Fibroblast of the aortic adventitia (primary cell): ENCODE results near the gene ACOX1. TPM values are rescaled to one million over a fixed set of nuclear protein-coding genes. Genes with fewer than 3 reads are reported as not detected.
A peak's percentile ranks its signal among the peaks of the same experiment; 100 is the strongest.

ENCODE experiments used
- DNase-seq: peaks from one replicate; pipeline ENCODE4 v3.0.0-alpha.2; 2010; ENCODE audit warnings: low read depth
- H3K4me3 ChIP-seq: 2 replicates; pipeline ENCODE4 v1.5.1; 2011; ENCODE audit warnings: low read depth, mild to moderate bottlenecking, control low read depth, low read length, moderate library complexity
- total RNA-seq: library from RNA; depleted of rRNA; stranded (reverse); fragments of >200 nt; gene quantifications from 2 replicates; pipeline ENCODE4 v1.2.3, GENCODE V29; 2012; ENCODE audit warnings: low replicate concordance
- TF ChIP-seq, protein P1 (sequence below): IDR thresholded peaks from 2 replicates; pipeline ENCODE4 v1.5.1; 2011; ENCODE audit warnings: mild to moderate bottlenecking, low read length, control low read depth, inconsistent platforms; ENCODE audit not compliant: insufficient read depth

The ACOX1 gene
- total RNA-seq, 1 donor: 61.5 TPM

- no peak for DNase-seq
- no peak overlapping the region for H3K4me3 ChIP-seq
These were observed 24.9 kb upstream of the ACOX1 start for GRCh38 chr17:76003915-76004314.

DNA sequence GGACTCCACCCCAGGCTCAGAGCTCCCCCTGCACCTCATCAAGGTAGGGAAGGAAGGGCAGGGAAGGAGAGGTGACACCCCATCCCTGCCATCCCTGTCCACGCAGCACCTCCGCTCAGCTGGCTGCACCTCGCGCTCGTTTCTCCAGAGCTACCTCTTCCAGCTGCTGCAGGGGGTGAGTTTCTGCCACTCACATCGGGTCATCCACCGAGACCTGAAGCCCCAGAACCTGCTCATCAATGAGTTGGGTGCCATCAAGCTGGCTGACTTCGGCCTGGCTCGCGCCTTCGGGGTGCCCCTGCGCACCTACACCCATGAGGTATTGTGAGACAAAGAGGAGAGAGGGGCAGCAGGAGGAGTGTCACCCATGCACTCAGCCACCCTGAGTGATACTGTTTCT, 23.1 kb upstream of the ACOX1 start:
- no peak for DNase-seq
- TF ChIP-seq, protein P1, sequence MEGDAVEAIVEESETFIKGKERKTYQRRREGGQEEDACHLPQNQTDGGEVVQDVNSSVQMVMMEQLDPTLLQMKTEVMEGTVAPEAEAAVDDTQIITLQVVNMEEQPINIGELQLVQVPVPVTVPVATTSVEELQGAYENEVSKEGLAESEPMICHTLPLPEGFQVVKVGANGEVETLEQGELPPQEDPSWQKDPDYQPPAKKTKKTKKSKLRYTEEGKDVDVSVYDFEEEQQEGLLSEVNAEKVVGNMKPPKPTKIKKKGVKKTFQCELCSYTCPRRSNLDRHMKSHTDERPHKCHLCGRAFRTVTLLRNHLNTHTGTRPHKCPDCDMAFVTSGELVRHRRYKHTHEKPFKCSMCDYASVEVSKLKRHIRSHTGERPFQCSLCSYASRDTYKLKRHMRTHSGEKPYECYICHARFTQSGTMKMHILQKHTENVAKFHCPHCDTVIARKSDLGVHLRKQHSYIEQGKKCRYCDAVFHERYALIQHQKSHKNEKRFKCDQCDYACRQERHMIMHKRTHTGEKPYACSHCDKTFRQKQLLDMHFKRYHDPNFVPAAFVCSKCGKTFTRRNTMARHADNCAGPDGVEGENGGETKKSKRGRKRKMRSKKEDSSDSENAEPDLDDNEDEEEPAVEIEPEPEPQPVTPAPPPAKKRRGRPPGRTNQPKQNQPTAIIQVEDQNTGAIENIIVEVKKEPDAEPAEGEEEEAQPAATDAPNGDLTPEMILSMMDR: no peak
- H3K4me3 ChIP-seq: no peak overlapping the region

More at GRCh38 chr17:76003915-76004314, 24.9 kb upstream of the ACOX1 start:
- TF ChIP-seq, protein P1: no peak

GRCh38 chr17:76000755-76001521, 22.0 kb upstream of the ACOX1 start, which contains the start of gene CDK3:
Gene CDK3, plus strand, starts transcription at chr17:76000855. Its CDS starts 571 bp downstream, at chr17:76001426.
- TF ChIP-seq, protein P1: no peak
- DNase-seq: no peak
- no peak within 1 kb of the TSS for H3K4me3 ChIP-seq

DNA sequence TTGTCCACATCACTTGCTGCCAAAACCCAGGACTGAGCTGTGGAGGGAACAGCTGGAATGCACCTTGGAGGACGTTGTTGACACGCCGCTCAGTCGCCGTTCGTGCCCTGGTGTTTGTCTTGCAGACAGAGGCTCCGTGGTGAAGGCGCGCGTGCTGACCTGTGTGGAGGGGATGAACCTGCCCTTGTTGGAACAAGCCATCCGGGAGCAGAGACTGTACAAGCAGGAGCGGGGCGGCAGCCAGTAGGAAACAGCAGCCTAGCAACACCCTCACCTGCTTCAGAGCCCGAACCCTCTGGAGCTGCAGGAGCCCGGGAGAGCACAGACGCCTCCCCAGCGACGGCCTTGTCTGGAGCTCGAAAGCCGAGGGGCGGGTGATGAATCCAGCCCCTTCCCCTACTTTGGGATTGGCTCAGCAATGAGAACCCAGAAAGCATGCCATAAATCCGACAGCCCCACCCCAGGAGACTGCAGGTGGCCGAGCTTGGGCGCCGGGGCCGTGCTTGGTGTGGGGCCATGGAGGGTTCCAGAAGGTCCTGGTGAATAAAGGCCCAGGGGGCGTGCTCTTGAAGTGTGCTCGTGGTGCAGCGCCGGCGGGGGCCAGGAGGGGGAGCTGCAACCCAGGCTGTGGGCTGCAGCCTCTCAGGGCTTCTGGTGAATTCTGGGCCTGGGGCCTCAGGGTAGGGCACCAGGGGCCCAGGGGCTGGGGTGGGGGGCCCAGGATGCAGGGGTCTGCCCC, 21.2 kb upstream of the ACOX1 start:
- TF ChIP-seq, protein P1: peak; percentile 76
- no peak for DNase-seq

GRCh38 chr17:75998327-75998795, 19.4 kb upstream of the ACOX1 start:
- DNase-seq: no peak
- TF ChIP-seq, protein P1: no peak
- H3K4me3 ChIP-seq: no peak overlapping the region

More for the DNA sequence above, 21.2 kb upstream of the ACOX1 start:
- no peak overlapping the region for H3K4me3 ChIP-seq

GRCh38 chr17:75996665-75997590, 18.0 kb upstream of the ACOX1 start:
- DNase-seq: peak; percentile 55
- TF ChIP-seq, protein P1: no peak
- H3K4me3 ChIP-seq: no peak overlapping the region
